DMS 273 treated with DMSO at 0.1 percent for 48 hours (cell line): ENCODE results near the gene TSPAN3.
A peak's percentile ranks its signal among the peaks of the same experiment; 100 is the strongest.

Experiments used
- DNase-seq: peaks from one replicate; lab custom pipeline; 2025; lab: John Stamatoyannopoulos, UW

Gene TSPAN3

DNA sequence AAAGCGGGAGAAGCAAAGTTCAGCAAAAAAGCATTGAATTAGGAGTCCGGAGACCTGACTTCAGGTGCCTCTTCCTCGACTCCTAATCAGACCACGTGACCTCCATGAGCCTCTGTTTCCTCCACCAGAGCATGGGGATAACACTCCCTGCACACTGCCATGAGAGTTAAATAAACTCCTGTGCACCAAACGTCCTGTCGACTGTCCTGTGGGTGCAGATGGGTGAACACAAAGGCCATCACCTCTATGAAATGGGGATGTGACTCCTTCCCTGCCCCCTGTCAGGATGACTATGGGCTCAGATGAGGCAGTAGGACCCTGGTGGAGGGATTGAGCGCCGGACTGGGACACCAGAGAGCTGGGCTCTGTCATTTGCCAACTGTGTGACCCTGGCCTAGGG, 13.5 kb upstream of the TSPAN3 start:
- no peak for DNase-seq

DNA sequence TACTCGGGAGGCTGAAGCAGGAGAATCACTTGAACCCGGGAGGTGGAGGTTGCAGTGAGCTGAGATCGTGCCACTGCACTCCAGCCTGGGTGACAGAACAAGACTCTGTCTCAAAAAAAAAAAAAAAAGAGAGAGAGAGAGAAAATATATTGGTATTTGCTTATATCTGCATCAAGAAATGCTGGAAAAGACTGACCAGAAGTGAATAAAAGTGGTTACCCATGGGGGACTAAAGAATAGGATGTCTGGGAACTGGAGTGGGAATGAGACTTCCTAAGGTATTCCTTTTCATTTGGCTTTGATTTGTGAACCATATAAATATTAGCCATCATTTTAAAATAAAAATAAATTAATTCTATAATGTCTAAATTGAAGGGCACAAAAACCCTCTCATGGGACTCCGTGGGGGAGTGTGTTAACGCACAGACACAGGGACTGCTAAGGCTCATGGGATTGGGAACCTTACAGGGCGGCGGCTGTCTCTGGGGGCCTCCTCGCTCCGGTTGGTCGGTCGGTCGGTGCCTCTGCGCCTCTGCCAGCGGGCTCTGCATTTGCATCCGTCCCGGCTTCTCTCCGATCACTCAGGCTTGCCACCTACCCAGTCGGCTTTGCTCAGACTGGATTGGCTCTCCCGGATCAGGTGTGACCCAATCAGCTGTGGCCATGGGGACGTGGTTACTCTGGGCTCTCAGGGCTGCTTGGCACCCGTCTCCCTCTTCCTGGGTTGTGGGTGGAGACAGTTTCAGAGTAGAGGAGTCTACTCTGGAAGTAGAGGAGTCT, 12.7 kb upstream of the TSPAN3 start:
- DNase-seq, result peak; percentile 85

DNA sequence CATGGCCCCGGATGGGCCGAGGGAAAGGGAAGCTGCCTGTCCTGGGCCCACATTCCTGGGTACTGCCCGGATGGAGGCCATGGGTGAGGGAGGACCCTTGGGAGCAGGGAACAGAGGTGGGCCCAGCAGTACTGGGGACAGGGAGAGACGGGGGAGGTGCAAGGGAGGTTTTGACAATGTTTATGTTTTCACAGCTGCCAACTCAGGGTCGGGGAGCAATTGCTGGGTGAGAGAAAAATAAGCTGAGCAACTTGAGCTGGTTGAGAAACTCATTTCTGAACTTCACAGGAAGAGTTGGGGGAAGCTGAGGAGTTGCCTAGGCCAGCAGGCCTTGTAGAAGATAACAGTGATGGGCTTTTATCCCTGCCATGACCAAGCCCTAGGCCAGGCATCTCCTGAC, 11.1 kb upstream of the TSPAN3 start:
- DNase-seq, result no peak

DNA sequence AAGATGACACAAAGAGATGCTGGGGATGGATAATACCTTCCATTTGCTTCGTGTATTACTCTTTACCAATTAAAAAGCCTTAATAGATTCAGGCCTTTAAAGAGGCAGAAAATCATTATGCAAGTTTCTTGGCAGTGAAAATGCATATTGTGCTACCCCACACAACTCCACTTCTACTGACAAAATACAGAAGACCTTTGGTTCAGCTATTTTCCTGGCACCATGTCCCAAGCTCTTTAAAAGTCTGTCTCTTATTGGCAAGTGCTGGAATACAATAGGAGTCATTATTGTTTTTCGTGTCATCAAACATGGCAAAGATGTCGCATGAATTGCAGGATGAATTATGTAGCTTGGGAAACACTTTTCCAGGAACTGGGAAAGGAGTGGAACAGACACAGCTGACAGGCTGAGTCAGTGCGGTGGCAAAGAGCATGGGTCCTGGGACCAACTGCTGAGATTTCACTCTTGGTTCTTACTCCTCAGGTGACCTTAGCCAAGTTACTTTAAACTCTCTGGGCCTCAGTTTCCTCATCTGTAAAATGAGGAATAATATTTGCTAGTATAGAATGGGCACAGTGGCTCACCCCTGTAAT, 5.5 kb upstream of the TSPAN3 start:
- DNase-seq, result no peak

DNA sequence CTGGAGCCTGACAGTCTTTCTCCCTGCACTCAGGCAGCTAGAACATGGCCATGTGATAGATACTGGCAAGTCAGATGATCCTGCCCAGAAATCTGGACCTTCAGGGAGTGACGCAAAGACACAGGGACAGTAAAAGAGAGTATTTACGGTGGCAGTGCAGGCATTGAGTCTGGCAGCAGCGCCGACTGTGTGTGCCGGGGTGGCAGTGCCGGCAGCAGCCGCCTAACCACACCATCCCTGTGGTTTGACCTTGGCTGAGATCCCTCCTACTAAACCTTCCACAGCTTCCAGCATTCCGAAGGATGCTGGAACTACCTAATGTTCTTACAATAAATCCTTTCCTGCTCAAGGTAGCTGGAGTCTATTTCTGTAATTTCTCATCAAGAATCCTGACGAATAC, 4.6 kb upstream of the TSPAN3 start:
- DNase-seq, result no peak

DNA sequence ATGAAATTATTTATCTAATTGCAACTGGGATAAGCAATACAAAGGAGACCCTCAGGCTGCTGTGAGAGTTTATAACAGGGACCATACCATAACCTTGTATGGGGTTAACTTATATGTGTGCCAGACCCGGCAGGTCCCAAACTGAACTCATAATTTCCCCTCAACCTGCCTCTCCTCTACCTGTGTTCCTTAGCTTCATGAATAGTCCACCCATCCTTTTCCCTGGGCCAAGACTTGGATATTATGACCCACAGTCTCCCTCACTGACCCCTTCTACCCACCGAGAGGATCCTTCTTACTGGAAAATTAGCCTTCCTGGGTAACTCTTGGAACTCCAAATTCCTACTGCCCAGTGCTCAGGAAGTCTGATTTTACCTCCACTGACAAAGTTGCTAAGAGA, 3.4 kb upstream of the TSPAN3 start:
- DNase-seq, result no peak

DNA sequence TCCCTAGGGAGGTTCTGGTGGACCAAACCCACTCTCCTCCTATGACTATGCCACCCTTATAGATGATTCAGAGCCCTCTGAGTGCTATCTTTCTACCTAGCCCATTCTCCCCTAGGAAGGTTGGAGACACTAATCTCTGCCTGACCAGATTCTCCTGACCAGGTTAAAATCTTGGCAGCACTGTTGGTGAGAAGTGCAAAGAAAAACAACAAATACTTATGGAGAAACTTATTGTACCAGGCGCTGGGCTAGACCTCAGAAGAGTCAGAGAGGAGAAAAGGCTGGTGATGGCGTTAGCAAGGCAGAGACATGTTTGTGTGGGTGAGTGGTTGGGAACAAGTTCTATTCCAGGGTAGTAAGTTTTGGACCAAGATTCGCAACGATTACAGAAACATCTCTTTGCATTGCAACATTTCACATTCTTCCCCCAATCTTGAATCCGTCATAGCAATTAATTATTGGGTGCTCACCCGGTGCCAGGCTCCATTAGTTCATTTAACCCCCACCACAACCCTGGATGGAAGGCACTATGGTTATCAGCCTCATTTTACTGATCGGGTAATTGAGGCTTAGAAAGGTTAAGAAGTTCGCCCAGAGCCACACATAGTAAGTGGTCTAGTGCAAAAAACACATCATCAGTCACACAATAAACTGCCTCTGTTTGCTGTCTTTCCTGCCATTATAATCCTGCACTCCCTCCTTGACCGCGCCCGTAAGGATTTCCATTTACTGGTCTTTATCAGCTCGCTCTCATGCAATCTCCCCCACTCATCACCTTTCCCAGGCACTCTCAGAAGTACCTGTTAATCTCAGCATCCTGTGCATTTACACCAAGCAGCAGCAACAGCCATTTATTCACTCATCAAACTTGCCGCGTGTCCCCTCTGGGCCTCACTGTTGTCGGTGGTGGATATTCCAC, 655 bp upstream of the TSPAN3 start:
- DNase-seq, result no peak

DNA sequence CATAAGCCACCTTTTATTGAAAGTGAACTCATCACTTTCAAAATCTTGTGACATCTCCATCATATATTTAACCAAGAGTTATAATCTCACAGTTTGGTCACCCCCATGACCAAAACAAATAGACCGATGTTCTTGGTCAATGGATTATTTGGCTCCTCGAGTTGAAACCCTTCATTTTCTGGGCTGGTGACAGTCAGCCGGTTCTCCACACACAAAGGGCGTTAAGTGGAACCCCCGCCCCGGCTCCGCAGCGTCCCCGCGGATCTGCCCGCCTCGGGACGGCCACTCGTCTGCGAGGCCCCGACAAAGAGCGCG, 772 bp downstream of the TSPAN3 start:
- DNase-seq, result no peak

DNA sequence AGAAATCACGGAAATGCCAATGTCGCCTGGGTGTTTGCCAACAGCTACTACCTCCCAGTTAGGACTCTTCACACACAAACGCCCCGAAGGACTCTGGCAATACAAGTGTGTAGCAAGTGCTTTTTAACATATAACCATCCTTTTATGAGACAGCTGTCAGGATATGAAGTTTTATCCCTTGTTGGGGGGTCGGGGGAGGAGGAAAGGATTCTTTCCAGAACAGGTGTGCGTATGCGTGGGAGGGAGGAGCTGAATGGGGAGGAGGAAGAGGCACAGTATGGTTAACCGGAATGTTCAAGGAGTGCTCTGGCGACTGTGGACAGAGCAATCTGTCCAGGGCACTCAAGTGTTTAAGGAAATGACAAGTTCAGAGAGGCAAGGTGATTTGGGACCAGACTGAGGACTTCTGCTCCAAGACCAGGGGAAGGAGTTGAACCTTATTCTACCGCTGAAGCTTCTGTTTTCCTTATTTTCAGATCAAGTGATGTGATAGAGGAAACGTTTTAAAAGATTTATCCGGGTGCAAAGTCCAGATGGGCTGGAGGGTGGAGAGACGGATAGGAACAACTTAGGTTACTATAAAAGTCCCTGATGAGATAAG, 1.3 kb downstream of the TSPAN3 start:
- no peak for DNase-seq

DNA sequence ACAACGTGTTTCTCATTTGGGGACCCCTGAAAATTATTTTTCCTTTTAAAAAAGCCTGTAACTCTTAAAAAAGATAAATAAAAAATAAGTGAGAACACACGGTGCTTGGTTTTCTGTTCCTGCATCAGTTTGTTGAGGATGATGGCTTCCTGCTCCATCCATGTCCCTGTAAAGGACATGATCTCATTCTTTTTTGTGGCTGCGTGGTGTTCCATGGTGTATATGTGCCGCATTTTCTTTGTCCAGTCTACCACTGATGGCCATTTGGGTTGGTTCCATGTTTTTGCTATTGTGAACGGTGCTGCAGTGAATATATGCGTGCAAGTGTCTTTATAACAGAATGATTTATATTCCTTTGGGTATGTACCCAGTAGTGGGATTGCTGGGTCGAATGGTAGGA, 2.3 kb downstream of the TSPAN3 start:
- DNase-seq, result no peak

DNA sequence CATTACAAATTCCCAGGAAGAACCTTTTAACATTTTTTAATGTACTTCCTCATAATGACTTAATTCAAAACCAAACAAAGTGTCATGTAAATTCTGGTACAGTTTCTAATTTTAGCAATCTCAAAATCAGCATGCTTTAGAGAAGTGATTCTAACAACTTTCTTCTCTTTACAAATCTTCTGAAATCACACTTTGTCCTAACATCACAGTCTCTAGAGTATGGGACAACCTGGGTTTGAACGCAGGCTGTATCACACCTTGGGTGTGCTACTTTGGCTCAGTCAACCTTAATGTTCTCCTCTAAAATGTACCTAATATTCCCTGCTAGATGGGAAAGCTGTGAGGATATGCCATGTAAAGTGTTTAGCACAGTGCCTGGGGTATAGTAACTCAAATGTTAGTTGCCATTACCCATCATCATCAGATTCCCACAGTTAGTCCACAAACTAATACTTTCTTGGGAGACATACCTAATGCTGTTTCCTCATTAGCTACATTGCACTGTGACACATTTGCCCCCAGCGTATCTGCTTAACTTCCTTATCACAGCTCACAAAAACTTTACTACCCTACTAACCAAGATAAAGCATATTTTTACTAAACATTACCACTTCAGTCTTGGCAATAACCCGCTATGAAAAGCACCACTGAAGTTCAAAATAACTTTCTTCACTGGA, 3.1 kb downstream of the TSPAN3 start:
- no peak for DNase-seq

DNA sequence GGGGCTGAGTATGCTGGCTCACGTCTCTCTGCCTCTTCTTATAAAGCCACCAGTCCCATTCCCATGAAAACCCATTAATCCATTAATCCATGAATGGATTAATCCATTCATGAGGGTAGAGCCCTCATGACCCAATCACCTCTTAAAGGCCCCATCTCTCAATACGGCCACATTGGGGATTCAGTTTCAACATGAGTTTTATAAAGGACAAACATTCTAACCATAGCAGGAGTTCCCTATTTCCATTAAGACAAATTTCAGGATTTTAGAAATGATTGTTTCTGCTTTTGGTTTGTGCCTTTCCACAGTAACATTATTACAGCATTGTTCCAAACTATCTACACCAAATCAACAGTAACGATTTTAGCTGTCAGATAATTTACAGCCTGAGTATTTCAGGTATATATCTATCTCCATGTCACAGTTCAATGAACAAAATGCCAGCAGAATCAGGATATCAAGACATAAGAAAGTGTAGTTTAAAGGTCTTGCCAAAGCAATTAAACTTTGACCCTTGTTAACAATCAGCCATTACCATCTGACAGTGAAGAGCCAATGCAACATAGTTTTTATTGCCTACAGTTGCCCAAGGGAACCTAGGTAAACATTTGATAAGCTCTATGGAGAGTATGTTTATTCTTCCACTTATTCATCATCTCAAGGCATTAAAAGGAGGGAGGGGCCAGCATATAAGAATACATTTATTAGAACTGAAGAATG, 3.8 kb downstream of the TSPAN3 start:
- no peak for DNase-seq

DNA sequence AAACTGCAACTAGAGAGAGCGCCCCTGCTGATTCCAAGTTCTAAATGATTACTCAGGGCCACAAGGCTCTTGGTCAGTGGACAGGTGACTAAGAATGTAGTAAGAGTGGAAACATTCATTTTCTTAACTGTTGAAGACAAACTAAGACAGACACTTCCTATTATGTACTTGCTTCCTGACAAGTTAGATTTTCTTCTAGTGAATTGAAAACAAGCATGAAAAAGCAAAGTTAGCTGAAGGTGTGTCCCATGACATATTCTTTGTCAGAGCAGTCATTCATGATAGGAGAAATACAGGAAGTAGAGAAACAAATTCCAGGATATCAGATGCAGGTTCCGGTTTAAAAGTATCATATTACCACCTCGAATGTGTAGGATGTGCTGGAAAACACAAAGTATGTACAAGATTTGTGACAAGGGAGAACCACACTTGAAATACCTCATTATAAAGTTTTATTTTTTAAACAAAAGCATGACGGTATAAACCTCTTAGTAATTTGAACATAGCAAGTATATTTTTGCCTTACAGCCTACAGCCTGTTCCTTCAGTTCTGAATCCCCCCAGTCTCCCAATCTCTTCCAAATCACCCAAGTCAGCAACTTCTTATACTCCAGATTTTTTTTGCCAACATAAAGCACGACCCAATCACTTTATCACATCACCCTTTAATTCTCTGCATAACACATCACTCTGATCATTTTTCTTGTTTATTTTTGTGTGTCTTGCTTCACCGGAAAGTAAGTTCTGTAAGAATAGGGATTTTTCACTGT, 6.2 kb downstream of the TSPAN3 start:
- no peak for DNase-seq

DNA sequence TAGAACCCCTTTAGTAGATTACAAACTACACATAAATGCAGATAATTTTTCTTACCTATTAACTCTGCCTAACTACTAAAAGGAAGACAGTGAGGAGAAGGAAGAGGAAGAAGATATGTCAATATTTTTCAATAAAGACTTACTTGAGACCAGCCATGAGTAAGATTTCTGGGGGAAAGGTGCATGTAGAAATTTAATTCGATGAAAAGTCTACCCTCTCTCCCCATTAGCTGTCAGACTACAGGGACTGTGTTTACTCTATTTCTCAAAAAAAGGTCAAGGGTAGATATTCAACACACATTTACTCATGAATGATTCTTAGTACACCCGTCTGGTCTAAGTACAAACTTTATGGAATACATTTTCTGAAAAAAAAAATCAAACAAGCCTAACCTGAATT, 6.8 kb downstream of the TSPAN3 start:
- no peak for DNase-seq

DNA sequence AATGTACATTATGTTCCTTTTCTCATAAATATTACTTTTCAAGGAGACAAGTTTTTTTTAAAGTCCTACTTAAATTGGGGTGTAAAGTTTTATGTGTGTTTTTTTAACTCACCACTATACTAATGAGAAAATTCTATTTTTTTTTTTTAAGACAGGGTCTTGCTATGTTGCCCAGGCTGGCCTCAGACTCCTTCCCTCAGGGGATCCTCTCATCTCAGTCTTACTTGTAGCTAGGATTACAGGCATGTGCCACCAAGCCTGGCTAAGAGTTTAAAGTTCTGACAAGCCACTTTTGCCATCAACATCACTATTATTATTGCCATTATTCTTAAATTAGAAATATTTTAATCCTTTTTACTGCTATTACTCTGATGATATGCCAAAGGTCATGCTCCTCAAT, 7.7 kb downstream of the TSPAN3 start:
- DNase-seq, result no peak

DNA sequence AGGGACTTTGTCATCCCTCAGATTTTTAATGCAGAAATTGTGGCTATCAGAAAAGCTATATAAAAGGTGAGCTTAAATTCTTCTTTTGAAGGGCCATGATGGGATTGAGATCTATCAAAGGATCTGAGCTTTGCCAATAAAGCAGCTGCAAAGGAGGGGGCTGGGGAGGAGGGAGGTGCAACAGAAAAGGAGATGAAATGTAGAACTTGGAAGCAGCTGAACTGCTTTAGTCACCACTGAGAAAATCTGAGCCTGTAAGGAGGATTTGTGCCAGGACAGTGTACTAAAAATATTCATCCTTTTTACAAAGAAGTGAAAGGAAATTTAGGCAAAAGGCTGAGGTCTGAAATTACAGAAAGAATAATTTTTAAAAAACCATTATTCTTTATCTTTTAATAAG, 10.4 kb downstream of the TSPAN3 start:
- DNase-seq, result no peak

DNA sequence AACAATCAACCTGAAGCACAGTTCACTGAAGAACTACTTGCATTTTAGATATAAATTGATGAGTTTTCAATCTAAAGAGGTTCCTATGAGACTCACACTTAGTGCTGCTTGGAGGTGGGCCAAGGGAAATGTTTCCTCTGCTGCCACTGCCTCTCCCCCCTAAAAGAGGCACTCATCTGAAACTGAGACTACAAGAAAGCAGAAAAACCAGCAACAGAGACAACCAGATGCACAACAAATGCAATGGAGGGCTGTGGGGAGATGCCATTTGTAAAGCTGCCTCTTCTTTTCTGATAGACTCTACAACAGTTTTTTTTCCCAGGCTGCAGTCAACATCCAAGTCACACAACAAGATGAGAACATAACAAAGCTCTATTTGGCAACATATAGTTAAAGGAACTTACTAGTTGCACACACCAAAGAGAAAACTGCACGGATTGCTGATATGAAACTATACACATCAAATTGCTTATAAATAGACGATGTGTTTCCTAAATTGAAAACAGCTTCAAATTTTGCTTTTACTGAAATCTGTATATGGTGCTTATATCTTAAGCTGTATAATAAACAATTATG, 11.0 kb downstream of the TSPAN3 start:
- DNase-seq, result no peak

DNA sequence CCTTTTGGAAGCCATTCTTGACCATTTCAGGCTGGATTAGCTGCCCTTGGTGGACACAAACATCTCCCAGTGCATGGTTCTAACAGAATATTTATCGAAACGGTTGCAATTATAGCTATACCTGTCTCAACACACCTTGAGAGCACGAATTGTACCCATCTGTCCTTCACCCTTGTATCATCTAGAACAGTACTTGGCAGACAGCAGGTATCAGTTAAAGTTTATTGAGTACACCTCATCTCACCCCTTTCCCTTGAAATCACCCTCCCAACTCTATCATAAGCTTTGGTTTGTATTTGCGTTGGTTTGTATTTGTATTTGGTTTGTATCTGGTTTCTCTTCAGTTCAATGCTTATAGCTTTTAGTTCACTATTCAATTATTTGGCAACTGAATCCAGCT, 12.4 kb downstream of the TSPAN3 start:
- no peak for DNase-seq

DNA sequence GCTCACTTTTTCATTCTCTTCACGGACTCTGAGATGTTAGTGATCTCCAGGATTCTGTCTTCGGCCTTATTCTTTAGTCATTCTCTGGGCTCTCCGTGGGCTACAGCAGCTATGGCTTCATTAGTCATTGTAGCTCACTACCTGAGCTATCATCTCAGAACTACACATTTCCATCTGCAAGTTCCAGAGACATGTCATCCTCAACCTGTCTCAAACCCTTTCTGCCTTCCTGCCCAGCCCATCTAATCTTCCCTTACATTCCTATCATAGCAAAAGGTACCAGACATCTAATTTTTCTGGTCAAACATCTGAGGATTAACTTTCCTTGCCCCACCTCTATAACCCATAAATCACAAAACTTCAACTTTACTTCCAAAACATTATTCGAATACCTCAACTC, 13.2 kb downstream of the TSPAN3 start:
- no peak for DNase-seq

DNA sequence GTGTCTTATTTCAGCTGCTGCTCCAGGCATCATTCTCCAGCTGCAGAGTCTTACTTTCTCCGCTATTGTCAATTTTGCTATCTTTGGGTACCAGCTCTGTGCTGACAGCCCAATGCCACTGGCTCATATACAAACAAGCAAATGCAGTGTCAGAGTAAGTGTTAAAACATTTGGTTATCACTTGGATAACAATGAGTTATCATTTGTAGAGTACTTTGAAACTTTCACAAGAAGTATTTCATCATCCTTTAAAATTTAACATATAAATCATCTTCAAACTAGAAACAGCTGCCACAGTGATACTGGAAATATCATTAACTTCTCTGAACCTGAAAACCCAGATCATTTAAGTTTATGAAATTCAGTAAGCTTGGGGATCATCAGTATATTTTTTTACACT, 13.8 kb downstream of the TSPAN3 start:
- no peak for DNase-seq
